22Rv1 (cell line): ENCODE results near the gene ZRANB3.

Experiments used
- CTCF ChIP-seq: fragments of 450-650 bp; IDR thresholded peaks from 2 replicates; pipeline ENCODE4 v1.5.1; 2017; ENCODE audit warnings: mild to moderate bottlenecking
- ZFX ChIP-seq: fragments of 450-650 bp; IDR thresholded peaks from 2 replicates; pipeline ENCODE4 v1.6.1; 2017; ENCODE audit warnings: antibody characterized with exemption, borderline replicate concordance

- TF ChIP-seq CTCF: no peak
- TF ChIP-seq ZFX: no peak
Measured at GRCh38 chr2:135154962-135155361, 376.1 kb downstream of the ZRANB3 start.
